Endothelial cell of umbilical vein (primary cell): Measurements from ENCODE around the gene ATP10B. TPM values are rescaled to one million over a fixed set of nuclear protein-coding genes. Genes with fewer than 3 reads are reported as not detected.

Experiments used
- BruUV-seq: library from RNA; stranded (reverse); fragments of 400-500 nt; replicated peaks from 2 replicates; lab custom pipeline; 2021; lab: Mats Ljungman, UMichigan
- CTCF ChIA-PET: fragments of 300-600, 350-600 bp; sonication (Branson Sonifier 250); formaldehyde crosslinking; loops from one replicate; lab custom pipeline; 2021; ENCODE audit warnings: antibody characterized with exemption, inconsistent platforms; lab: Charles Lee
- POLR2A ChIA-PET: fragments of 300-600, 350-600 bp; sonication (Branson Sonifier 250); formaldehyde crosslinking; loops from one replicate; lab custom pipeline; 2021; ENCODE audit warnings: antibody characterized with exemption, inconsistent platforms; lab: Charles Lee
- DNase-seq: peaks from one replicate; pipeline ENCODE4 v3.0.0-alpha.2; 2011; ENCODE audit warnings: low read depth, low spot score
- FAIRE-seq: peaks from 2 replicates; lab custom pipeline; 2011; peaks lifted over from hg19 to GRCh38; lab: Jason Lieb, UNC
- H2AFZ ChIP-seq: 2 replicates; pipeline ENCODE4 v1.6.0; 2012; ENCODE audit warnings: low read depth, low read length, control low read depth, inconsistent platforms
- H3K27ac ChIP-seq: 2 replicates; pipeline ENCODE4 v1.5.1; 2011; ENCODE audit warnings: low read depth, mild to moderate bottlenecking, control low read depth, low read length, moderate library complexity; ENCODE audit not compliant: insufficient read depth
- H3K27me3 ChIP-seq, 2 experiments: 2 replicates each; pipeline versions ENCODE4 v1.6.0 to v1.6.1; 2011; ENCODE audit warnings: low read length in 2 of 2, mixed read lengths in 1 of 2; ENCODE audit not compliant: control insufficient read depth in 2 of 2, insufficient read depth in 2 of 2
- H3K36me3 ChIP-seq, 2 experiments: 2 replicates in 1 of 2; 3 replicates in 1 of 2; pipeline ENCODE4 v1.5.1; 2011; ENCODE audit warnings: low read length in 2 of 2, mild to moderate bottlenecking in 1 of 2, moderate library complexity in 1 of 2; ENCODE audit not compliant: control insufficient read depth in 2 of 2, insufficient read depth in 2 of 2; ENCODE audit errors: extremely low read depth in 1 of 2
- H3K4me1 ChIP-seq: 3 replicates; pipeline ENCODE4 v1.5.1; 2011; ENCODE audit warnings: mild to moderate bottlenecking, low read length; ENCODE audit not compliant: control insufficient read depth, insufficient read depth; ENCODE audit errors: extremely low read depth
- H3K4me2 ChIP-seq: 2 replicates; pipeline ENCODE4 v1.6.1; 2011; ENCODE audit warnings: low read length, control low read depth, mixed read lengths; ENCODE audit not compliant: insufficient read depth
- H3K4me3 ChIP-seq, 3 experiments: fragments of 200-600 bp in 1 of 3; sonication (generic), shearing (Covaris generic) in 1 of 3; replicated peaks in 1 of 3; 2 replicates each; pipeline ENCODE4 v1.5.1; 2011 to 2016; ENCODE audit warnings: control low read depth in 3 of 3, low read length in 3 of 3, mild to moderate bottlenecking in 2 of 3, inconsistent platforms in 1 of 3, low read depth in 1 of 3, moderate library complexity in 1 of 3; ENCODE audit not compliant: insufficient read depth in 1 of 3
- H3K79me2 ChIP-seq: 2 replicates; pipeline ENCODE4 v1.6.0; 2012; ENCODE audit warnings: low read length, inconsistent platforms; ENCODE audit not compliant: control insufficient read depth, insufficient read depth
- H3K9ac ChIP-seq: replicated peaks from 2 replicates; pipeline ENCODE3; 2011; ENCODE audit warnings: low read length, control low read depth; ENCODE audit not compliant: insufficient read depth; ENCODE audit errors: extremely low read depth
- H3K9me1 ChIP-seq: replicated peaks from 3 replicates; pipeline ENCODE4 v1.6.0; 2011; ENCODE audit warnings: mild to moderate bottlenecking, low read length; ENCODE audit not compliant: control insufficient read depth, insufficient read depth; ENCODE audit errors: extremely low read depth
- H3K9me3 ChIP-seq: replicated peaks from 2 replicates; pipeline ENCODE4 v1.5.1; 2012; ENCODE audit warnings: low read length, inconsistent platforms; ENCODE audit not compliant: control insufficient read depth, insufficient read depth
- H4K20me1 ChIP-seq: replicated peaks from 2 replicates; pipeline ENCODE3; 2011; ENCODE audit warnings: mild to moderate bottlenecking, low read length; ENCODE audit not compliant: control insufficient read depth, insufficient read depth; ENCODE audit errors: extremely low read depth
- EZH2 ChIP-seq: IDR thresholded peaks from 2 replicates; pipeline ENCODE4 v1.6.1; 2012; ENCODE audit warnings: borderline replicate concordance, low read depth, mild to moderate bottlenecking, moderate library complexity, low read length, inconsistent platforms; ENCODE audit not compliant: severe bottlenecking
- FOS ChIP-seq: IDR thresholded peaks from 2 replicates; pipeline ENCODE4 v1.6.1; 2011; ENCODE audit warnings: mild to moderate bottlenecking, low read length, moderate library complexity, borderline replicate concordance; ENCODE audit not compliant: insufficient read depth
- GATA2 ChIP-seq: IDR thresholded peaks from 2 replicates; pipeline ENCODE4 v1.7.0; 2011; ENCODE audit warnings: low read depth, mild to moderate bottlenecking, moderate library complexity, mixed read lengths, low read length; ENCODE audit not compliant: insufficient read length, insufficient read depth
- JUN ChIP-seq: IDR thresholded peaks from 2 replicates; pipeline ENCODE4 v1.6.1; 2011; ENCODE audit warnings: borderline replicate concordance, low read depth; ENCODE audit not compliant: insufficient read length, insufficient read depth
- MYC ChIP-seq: IDR thresholded peaks from one replicate; pipeline ENCODE4 v1.6.1; 2011; ENCODE audit warnings: mild to moderate bottlenecking, low read depth, low read length
- POLR2A ChIP-seq: IDR thresholded peaks from 2 replicates; pipeline ENCODE4 v1.6.1; 2012; ENCODE audit warnings: low read depth, mild to moderate bottlenecking, control low read depth, low read length
- POLR2AphosphoS5 ChIP-seq: IDR thresholded peaks from 2 replicates; pipeline ENCODE4 v1.6.1; 2012; ENCODE audit warnings: low read depth, mild to moderate bottlenecking, control low read depth, low read length, moderate library complexity; ENCODE audit not compliant: insufficient read depth
- dilution Hi-C: fragments of 300-500 bp; cut with MboI; formaldehyde crosslinking; loops from one replicate; pipeline ENCODE4 v1.15.0; 2019; ENCODE audit warnings: low sequenced_read_pairs; ENCODE audit not compliant: extremely low pct_ligation_motif_present
- intact Hi-C: fragments of 100-400 bp; cut with micrococcal nuclease; formaldehyde crosslinking; loops from one replicate; pipeline ENCODE4 v1.10.0; 2022
- polyA plus RNA-seq, 4 experiments: library from polyadenylated mRNA; depleted of rRNA in 3 of 4; stranded (reverse) in 3 of 4; unstranded in 1 of 4; fragments of >200 nt; gene quantifications; 2 replicates each; pipeline versions ENCODE4 v1.2.1 to v1.2.3, GENCODE V29; 2011 to 2012; ENCODE audit warnings: missing spikeins in 1 of 4
- total RNA-seq: library from RNA; stranded (reverse); gene quantifications from 2 replicates; pipeline ENCODE4 v1.2.3, GENCODE V29; 2021
- TF ChIP-seq, protein P1 (sequence below), 2 donors: IDR thresholded peaks; 1 replicate in 1 of 2; 2 replicates in 1 of 2; pipeline ENCODE4 v1.5.1; 2011; ENCODE audit warnings: low read length in 2 of 2, mild to moderate bottlenecking in 2 of 2, moderate library complexity in 2 of 2, control low read depth in 1 of 2, inconsistent platforms in 1 of 2, low read depth in 1 of 2; ENCODE audit not compliant: insufficient read depth in 1 of 2; ENCODE audit errors: extremely low read depth in 1 of 2
- TF ChIP-seq, protein P2 (sequence below): IDR thresholded peaks from 2 replicates; pipeline ENCODE4 v1.6.1; 2011; ENCODE audit not compliant: insufficient read depth, insufficient read length

The ATP10B gene
- total and polyA plus RNA-seq, 2 donors (not counting 3 experiments of a cell fraction or from before 2014, with no cell fraction given): not detected

DNA sequence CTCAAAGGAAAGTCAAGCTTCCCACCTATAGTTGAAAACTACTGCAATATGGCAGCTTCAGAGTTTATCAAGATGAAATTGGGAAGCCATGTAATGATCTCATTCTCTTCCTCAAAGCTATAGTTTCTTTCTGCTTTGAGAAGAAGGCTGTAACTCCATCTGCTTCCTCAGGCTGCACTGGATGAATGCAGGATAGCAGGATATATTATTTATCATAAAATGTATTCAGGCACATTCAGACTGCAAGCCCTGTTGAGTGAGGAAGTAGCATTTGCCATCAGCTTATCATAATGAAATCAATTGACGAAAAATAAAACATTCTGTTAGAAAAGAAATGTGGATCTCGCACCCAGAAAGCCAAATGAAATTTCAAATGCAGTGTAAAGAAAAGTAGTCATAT is 560 bp downstream of the ATP10B start:
- FAIRE-seq (no peak), DNase-seq (no peak)
- Histone ChIP-seq H3K27ac (no peak overlapping the region), H4K20me1 (no peaks in the 10 kb centered on the region), H2AFZ (no peak overlapping the region), H3K9ac (no peak overlapping the region), H3K36me3 (no peaks in the 10 kb centered on the region), H3K27me3 (no peaks in the 10 kb centered on the region), H3K4me3 (no peak overlapping the region), H3K4me2 (no peak overlapping the region), H3K79me2 (no peaks in the 10 kb centered on the region), H3K9me1 (no peaks in the 10 kb centered on the region), H3K9me3 (no peaks in the 10 kb centered on the region), H3K4me1 (no peaks in the 10 kb centered on the region)
- no peak for TF ChIP-seq POLR2A
- no peak for TF ChIP-seq GATA2
- TF ChIP-seq, protein P1, sequence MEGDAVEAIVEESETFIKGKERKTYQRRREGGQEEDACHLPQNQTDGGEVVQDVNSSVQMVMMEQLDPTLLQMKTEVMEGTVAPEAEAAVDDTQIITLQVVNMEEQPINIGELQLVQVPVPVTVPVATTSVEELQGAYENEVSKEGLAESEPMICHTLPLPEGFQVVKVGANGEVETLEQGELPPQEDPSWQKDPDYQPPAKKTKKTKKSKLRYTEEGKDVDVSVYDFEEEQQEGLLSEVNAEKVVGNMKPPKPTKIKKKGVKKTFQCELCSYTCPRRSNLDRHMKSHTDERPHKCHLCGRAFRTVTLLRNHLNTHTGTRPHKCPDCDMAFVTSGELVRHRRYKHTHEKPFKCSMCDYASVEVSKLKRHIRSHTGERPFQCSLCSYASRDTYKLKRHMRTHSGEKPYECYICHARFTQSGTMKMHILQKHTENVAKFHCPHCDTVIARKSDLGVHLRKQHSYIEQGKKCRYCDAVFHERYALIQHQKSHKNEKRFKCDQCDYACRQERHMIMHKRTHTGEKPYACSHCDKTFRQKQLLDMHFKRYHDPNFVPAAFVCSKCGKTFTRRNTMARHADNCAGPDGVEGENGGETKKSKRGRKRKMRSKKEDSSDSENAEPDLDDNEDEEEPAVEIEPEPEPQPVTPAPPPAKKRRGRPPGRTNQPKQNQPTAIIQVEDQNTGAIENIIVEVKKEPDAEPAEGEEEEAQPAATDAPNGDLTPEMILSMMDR (IDR thresholded peaks at IDR 0.05; ENCODE audit: extremely low read depth in 1 of 2, insufficient read depth in 1 of 2, low read depth in 1 of 2, low read length in 2 of 2): no peak
- TF ChIP-seq EZH2: no peak
- no peak for TF ChIP-seq POLR2AphosphoS5
- no peak for TF ChIP-seq MYC
- POLR2A ChIA-PET: no interaction called here
- no TSS peak for BruUV-seq
- intact Hi-C loops: no loop called here
- CTCF ChIA-PET: no interaction called here
- dilution Hi-C loops: no loop called here

DNA sequence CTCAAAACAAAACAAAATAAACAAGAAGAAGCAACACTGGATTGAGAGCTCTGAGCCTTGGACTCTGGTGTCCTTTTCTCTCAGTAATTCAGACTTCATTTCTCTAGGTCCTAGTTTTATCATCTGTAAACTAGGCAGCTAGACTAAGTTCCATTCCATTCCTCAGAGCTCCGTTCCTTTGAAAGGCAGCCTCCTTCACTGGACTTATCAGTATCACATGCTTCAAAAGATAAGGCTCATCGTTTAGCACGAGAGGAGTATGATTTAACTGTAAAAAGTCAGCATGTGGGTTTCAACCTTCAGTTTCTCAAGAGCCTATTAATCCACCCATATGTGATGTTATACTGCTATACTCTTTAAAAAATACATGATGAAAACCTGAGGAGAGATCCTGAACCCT is 1.6 kb downstream of the ATP10B start:
- no peak overlapping the region for H2AFZ ChIP-seq
- FAIRE-seq (no peak), DNase-seq (no peak)
- H3K4me2 ChIP-seq: no peak overlapping the region
- no TSS peak for BruUV-seq
- no peak overlapping the region for H3K9ac ChIP-seq
- no peaks in the 10 kb centered on the region for H3K4me1 ChIP-seq
- no peak overlapping the region for H3K4me3 ChIP-seq
- intact Hi-C loops: no loop called here
- TF ChIP-seq POLR2A (no peak), FOS (no peak), EZH2 (no peak), POLR2AphosphoS5 (no peak), MYC (no peak), GATA2 (no peak), JUN (no peak)
- TF ChIP-seq, protein P2, sequence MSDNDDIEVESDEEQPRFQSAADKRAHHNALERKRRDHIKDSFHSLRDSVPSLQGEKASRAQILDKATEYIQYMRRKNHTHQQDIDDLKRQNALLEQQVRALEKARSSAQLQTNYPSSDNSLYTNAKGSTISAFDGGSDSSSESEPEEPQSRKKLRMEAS: no peak
- TF ChIP-seq, protein P1 (IDR thresholded peaks at IDR 0.05; ENCODE audit: extremely low read depth in 1 of 2, insufficient read depth in 1 of 2, low read depth in 1 of 2, low read length in 2 of 2): no peak
- ChIA-PET CTCF (no interaction called here), POLR2A (no interaction called here)
- dilution Hi-C loops: no loop called here
- H3K9me3 ChIP-seq: no peaks in the 10 kb centered on the region
- no peaks in the 10 kb centered on the region for H3K36me3 ChIP-seq
- no peak overlapping the region for H3K27ac ChIP-seq
- no peaks in the 10 kb centered on the region for H3K9me1 ChIP-seq
- no peaks in the 10 kb centered on the region for H3K27me3 ChIP-seq
- H3K79me2 ChIP-seq: no peaks in the 10 kb centered on the region
- no peaks in the 10 kb centered on the region for H4K20me1 ChIP-seq
